Stimulated activated CD4-positive, alpha-beta T cell treated with anti-CD3 and anti-CD28 coated beads, Interleukin-1b, Interleukin-23, amount 100 ng/mL, for 1 hour (primary cell): ENCODE results near the gene KSR1.
"Not testable (repeated sequence)": the region's sequence is repeated elsewhere in the genome, so short reads cannot be mapped to it uniquely, and the experiment has no call there.

ENCODE experiments used
- DNase-seq, 2 donors: peaks; one replicate each; pipeline ENCODE4 v3.0.0-alpha.2; 2020; ENCODE audit warnings: low read depth in 2 of 2

Gene KSR1

DNA sequence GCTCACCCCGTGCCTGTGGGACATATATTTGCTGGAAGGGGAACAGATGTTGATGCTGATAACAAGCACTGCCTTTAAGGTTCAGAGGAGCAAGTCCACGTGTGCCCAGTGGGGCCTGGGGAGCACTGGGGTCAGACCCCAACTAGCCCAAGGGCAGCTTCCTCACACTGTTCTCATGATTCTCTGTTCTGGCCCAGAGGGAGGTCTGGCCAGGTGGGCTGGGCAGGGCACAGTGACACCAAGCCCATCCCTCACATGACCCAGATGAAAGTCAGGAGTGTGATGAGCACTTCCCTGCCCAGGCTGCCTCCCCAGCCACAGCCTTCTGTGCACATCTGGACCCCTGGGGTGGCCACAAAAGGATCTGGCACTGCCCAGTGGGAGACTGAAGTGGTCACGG is 29.8 kb upstream of the KSR1 start:
- DNase-seq: not testable (repeated sequence)

DNA sequence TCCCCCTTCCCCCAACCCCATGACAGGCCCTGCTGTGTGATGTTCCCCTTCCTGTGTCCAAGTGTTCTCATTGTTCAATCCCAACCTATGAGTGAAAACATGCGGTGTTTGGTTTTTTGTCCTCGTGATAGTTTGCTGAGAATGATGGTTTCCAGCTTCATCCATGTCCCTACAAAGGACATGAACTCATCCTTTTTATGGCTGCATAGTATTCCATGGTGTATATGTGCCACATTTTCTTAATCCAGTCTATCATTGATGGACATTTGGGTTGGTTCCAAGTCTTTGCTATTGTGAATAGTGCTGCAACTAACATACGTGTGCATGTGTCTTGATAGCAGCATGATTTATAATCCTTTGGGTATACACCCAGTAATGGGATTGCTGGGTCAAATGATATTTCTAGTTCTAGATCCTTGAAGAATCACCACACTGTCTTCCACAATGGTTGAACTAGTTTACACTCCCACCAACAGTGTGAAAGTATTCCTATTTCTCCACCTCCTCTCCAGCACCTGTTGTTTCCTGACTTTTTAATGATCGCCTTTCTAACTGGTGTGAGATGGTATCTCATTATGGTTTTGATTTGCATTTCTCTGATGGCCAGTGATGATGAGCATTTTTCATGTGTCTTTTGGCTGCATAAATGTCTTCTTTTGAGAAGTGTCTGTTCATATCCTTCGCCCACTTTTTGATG is 28.9 kb upstream of the KSR1 start:
- not testable (repeated sequence) for DNase-seq

DNA sequence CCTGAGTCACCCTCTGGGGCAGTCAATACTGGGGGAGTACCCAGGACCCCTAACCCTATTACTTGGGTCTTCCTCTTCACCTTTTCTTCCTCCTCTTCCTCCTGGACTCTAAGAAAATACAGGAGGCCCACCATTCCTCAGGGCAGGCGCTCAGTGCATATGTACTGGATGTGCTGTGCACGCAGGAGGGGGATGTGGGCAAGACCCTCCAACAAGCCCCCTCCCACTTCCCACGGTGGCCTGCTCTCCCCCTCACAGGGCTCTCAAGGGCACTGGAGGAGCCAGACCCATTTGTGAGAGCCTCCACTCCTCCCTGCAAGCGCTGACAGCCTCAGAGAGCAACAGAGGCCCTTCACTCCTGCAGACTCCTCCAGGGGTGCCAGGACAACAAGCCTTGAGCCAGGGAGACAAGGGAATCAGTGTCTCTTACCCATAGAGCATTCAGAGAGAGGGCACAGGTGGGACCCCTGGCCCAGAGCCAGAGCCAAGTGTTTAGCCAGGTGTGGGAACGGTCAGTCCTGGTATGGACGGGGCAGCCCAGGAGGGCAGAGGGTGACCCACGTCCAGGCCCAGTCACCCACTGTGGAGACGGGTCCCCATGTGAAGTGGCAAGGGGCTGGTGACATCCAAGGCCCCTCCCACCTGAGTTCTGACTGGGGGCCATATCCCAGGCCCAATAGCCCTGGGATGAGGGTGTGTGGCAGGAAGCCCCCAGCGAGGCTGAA is 27.3 kb upstream of the KSR1 start:
- no peak for DNase-seq

DNA sequence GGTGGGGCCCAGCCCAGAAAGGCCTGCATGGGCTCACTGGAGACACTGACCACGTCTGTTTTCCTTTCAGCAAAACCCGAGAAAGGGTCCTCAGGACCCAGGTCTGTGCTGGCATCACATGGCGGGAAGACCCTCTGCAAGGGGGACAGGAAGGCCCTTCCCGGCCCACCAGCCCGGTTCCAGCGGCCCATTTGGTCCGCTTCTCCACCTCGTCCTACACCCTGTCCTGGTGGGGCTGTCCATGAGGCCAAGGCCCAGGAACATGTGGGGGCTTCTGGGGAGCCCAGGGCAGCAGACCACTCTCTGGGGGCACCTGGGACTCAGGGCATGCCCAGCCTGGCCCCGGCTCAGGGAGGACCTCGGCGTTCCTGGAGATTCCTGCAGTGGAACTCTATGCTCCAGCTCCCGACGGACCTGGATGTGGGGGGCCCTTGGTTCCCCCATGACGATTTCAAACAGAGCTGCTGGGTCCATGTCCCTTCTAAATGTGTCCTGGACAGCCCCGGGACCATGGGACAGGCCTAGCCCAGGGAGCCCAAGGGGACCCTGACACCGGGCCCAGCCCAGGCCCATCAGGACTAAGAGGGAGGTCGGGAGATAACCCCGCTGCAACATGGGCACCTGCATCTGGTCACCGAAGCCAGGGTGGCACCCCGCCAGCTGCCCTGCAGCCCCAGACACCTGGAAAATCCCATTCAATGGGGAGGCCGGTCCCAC is 26.4 kb upstream of the KSR1 start:
- no peak for DNase-seq

DNA sequence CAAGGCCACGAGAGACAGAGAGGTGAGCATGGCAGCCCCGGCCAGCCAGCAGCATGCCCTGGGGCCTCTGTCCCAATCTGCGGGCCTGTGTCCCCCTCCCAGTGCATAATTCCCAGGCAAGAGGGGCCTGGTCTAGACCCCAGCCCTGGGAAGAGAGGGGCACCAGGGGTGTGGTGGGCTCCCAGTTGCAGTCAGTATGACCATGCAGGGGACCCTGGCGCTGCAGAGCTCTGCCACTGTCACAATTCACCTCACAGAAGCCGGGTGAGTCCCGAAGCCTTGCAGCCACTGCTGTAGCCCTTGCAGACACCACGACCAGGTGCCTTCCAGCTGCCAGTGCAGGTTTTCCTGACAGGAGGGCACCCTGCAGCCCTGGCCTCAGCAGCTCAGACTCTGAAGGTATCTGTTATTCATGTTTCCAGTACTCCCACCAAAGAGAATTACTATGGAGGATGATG is 25.8 kb upstream of the KSR1 start:
- DNase-seq: no peak

DNA sequence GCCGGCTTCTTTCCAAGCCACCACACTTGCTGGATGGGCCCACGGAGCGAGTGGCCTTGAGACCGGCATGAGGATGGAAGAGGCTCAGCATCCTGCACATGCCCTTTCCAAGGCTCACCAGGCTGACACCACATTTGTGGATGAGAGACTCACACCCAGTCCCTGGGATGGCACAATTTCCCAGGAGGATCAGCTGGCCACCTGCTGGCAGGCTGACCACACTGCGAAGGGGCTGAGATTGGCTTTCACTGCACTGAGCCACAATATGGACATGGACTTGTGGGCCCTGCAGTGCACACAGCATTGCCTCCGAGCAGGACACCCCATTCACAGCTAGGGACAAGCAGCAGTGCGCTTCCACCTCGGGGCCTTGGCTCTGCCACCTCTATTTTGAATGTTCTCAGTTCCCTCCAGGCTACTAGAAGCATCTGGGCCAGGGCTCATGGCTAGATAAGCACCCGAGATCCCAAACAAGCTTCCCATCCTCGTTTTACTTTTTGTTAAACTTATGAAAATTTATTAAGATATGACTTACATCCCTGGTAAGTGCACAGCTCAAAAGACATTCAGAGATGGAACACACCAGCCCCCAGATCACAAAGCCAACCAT is 25.3 kb upstream of the KSR1 start:
- DNase-seq: no peak

DNA sequence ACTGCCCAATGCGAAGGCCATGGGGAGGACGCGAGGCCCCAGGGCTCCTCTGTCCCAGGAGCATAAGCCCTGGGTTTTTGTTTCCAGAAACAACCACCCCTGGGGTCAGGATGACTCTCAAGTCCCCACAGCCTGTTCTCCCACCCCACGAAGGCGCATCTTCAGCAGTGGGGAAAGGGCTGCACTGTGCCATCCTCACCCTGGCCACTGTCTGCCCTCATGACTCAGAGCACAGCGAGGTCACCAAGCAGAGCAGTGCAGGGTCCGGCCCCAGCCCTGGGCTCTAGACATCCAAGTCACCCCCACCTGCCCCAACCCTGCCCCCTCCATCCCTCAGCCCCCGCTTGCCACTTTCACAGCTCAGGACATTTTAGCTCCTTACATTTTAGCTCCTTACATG is 22.7 kb upstream of the KSR1 start:
- no peak for DNase-seq

DNA sequence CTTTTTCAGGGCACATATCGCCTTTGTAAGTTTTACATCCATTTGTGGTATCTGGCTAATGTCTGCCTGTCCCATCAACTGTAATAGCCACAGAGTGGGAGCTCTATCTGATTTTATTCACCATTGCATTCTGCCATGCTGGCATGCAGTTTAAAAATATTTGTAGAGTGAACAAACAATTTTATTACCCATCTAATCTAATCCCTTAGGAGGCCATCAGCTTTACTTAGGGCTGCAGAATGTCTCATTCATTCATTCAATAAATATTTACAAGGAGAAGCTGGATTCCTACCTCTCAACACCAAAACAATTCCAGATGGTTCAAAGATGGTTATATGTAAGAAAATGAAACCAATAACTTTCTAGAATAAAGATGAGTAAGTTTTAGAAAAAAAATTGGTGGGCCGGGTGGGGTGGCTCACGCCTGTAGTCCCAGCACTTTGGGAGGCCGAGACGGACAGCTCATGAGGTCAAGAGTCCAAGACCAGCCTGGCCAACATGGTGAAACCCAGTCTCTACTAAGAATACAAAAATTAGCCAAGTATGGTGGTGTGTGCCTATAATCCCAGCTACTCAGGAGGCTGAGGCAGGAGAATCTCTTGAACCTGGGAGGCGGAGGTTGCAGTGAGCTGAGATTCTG is 20.7 kb upstream of the KSR1 start:
- DNase-seq: not testable (repeated sequence)

DNA sequence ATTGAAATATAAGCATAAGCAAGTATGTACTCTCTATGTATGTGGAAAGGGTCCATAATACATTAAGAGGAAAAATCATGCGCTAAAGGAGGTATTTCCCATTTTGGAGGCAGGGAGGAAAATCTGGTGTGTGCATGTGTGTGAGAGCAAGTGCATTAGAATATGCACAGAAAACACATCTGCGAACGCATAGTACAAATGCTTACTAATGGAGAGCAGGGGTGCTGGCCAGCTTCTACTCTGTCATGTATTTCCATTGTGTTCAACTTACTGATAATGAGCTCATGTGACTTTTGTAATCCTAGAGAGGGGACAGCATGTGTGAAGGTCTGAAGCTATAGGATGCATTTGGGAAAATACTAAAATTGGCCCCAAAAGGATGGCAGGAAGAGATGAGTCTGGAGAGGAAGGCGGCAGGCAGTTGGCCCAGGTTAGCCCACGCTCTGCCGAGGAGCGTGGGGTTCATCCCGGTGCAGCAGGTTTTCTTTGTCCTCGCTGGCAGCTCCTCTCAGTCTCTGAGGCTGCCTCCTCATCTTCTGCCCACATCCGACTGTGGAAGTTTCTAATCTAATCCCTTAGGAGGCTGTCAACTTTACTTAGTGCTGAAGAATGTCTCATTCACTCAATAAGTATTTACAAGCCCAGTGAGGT is 17.8 kb upstream of the KSR1 start:
- DNase-seq: no peak

DNA sequence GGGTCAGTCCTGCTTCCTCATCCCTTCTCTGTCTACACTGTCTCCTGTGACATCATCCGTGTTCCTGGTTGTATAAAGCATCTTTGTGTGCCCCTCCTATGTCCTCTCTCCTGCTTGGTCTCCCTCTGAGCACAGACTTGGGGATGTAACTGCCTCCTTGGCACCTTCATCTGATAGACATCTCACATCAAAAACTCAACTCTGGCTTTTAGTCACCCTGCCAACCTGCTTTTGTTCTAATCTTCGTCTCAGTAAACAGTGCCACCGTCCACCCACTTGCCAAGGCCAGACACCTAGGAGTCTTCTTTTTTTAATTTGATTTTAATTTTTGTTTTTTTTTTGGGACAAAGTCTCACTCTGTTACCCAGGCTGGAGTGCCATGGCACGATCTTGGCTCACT is 16.9 kb upstream of the KSR1 start:
- no peak for DNase-seq

DNA sequence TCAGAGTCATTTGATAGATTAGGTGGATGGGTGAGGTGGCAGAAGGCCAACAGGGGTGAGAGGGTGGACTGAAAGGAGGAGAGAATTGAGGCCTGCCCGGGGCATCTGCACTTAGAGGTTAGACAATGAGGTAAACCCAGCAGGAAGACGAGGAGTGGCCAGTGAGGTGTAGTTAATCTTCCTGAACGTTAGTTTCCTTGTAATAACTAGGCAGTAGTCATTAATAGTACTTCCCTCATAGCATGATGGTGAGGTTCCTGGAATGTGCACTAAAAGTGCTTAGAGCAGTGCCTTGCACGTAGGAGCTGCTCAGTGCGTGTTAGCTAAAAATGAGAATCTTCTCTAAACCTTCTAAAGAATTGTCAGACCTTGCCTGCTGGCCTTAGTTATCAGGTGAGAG is 13.5 kb upstream of the KSR1 start:
- DNase-seq: no peak

DNA sequence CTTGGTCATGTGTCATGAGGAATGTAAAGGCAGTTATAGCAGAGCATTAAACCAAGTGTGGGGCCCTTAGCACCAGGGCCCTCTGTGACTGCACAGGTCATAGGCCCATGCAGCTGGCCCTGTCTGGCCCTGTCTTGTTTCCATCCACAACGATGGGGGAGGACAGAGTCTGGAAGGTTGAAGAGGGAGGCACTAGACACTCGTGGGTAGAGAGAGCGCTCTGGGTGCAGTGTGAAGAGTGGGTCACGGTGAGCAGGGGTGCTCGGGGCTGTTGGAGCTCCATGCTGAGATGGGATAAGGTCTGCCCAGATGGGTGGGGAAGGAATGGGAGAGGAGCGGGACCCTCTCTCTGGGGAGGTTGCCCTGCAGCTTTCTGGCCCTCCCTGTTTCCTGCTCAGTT is 12.8 kb upstream of the KSR1 start:
- no peak for DNase-seq

DNA sequence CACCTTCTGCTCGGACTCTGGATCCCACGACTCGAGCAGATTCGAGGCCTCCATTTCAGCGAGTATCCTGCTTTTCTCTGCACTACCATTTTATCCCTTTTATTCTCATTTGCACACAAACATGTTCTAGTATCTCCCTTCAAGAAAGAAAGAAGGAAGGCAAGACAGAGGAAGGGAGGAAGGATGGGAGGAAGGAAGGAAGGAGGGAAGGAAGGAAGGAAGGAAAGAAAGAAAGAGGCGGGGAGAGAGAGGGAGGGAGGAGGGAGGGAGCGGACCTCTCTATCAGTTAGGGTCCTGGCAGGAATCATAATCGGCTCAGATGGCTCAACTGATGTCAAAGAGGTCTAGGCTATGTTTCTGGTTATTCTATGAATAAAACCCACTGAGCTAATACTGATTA is 10.3 kb upstream of the KSR1 start:
- no peak for DNase-seq

DNA sequence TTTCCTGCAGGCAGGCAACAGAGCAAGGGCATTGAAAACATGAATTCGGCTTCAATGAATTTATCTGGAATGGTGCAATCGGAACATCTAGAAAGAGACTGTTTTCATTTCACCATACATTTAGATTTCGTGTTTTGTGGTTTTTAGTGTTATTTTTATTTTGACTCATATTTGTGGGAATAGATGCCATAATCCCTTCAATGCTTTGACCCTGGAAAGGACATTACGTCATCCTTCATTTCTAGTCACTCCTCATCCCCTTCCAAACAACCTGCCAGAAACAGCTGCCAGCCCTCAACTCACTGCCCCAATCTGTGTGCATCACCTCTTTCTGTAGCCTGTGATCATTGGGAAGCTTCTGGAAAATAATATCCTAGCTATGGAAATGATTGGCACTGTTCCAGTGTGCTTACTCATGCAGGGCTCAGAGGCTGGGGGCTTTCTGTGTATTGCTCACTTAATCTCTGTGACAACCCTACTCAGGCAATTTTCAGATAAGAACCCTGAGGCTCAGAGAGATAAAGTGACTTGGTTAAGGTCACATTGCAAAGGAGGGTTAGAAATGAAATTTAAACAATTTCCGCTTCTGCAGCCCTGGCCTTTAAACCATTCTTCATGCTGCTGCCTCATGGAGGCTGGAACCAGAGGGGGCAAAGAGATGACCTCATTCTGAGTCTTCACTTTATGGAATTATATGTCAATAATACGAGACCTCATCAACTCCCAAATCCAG is 9.5 kb upstream of the KSR1 start:
- DNase-seq: no peak

DNA sequence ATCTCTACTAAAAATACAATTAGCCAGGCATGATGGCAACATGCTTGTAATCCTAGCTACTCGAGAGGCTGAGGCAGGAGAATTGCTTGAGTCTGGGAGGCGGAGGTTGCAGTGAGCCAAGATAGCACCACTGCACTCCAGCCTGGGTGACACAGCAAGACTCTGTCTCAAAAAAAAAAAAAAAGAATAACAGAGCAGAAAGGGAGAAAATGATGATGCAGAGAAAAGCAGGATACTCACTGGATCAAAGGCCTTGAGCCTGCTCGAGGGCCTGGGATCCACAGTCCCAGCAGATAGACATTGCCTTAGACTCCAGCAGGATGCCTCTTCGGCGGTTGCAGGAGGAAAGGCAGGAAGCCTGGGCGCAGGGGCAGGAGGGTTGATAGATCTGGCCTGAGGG is 7.7 kb upstream of the KSR1 start:
- not testable (repeated sequence) for DNase-seq

DNA sequence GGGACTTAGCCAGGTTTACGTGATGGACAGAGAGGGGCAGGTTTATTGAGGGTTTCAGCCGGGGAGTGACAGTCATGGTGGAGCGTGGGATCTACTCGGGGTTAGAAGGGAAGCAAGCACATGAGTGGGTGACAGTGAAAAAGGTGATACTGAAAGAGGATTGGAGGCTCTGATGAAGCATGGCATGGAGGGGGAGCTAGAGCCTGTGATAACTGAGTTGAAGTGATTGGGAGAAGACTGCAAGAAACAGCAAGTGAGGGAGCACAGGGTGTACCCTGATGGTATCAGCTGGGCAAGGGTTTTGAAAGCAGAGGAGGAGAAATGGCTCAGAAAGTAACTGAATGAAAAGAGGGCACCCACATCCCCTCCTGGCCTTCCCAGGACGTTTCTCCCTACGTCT is 6.7 kb upstream of the KSR1 start:
- DNase-seq: no peak

DNA sequence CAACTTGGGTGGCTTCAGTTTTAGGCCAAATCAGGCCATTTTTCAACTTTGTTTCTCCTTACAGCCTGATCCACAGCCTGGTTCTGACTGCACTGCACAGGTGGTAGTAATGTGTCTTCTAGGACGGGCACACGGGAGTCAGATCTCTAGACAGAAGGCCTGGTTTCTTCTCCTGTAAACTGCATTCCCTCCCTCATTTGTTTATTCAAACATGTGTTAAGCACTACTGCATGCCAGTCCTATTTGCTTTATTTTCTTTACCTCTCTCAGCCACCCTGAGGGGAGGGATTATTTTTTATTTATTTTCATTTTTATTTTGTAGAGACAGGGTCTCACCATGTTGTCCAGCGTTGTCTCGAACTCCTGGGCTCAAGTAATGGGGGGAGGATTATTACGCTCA is 6.3 kb upstream of the KSR1 start:
- DNase-seq: no peak

DNA sequence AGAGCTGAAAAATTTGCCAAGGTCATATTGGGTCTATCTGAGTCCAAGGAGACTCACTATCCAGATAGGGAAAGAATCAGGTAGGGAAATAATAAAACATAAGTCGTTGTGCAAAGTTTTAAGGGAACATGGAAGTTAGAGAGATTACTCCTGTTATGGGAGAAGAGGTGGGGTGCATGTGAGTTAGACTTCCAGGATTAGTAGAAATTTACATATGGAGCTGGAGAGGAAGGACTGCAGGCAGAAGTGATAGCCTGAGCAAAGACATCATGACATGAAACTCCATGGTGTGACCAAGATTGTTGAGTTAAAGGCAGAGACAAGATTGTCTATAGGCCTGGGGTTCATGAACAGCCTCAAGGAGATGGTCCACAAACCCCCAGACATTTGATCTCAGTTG is 5.8 kb upstream of the KSR1 start:
- DNase-seq: no peak

DNA sequence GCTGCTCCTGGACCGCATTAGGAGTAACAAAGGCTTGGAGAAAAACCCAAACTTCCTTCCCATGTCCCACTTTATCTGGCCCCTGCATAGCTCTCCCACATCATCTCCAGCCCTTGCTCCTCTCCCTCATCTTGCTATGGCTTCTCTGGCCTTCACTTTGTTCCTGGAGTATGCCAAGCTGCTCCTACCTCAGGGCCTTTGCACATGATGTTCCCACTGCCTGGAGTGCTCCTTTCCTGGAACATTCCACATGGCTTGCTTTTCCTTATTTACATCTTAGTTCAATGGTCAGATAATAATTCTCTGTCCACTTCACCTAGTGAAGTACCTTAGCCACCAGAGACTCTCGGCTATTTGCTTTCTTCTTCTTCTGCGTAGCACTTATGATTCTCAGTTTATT is 4.3 kb upstream of the KSR1 start:
- DNase-seq: no peak

DNA sequence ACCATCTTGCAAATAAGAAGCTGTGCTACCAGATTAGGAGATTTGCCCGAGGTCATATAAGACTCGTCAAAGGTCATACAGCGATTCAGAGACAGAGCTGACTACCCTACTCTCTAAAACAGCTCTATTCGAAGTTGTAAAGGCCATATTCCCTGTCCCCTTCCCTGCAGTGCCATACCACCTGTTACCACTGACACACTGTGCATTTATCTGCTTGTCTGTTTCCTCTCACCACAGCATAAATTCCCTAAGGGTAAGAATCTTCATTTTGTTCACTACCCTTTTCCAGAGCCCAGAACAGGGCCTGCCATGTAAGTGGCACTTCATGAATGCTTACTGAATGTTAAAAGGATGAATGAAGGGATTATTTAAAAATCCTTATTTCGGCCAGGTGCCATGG is 3.4 kb upstream of the KSR1 start:
- no peak for DNase-seq

DNA sequence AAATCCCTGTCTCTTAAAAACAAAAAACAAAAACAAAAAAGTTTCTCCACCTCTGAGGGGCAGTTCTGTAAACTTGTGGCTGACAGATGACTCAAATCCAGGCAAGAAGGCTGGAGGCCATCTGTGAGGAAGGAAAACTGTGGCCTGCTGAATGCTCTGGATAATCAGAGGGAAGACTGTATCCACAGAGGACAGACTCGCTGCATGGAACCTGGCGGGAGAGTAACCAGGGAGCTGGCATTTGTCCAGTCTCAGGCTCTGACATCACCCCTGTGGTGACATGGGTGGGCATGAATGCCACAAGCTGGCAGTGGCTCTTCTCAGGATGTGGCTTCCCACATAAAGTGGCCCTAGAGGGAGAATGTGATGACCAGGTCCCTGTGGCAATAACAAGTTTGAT is 2.8 kb upstream of the KSR1 start:
- DNase-seq: no peak
